Prostate gland (tissue), 2 donors: ENCODE data around the gene ALOXE3. TPM values are rescaled to one million over a fixed set of nuclear protein-coding genes. Genes with fewer than 3 reads are reported as not detected.
A peak's percentile ranks its signal among the peaks of the same experiment; 100 is the strongest.

Experiments used
- DNase-seq: peaks from one replicate; pipeline ENCODE4 v3.0.0-alpha.2; 2019; ENCODE audit warnings: low spot score
- H3K27ac ChIP-seq, 2 donors: fragments of 200-600 bp; sonication (generic); 2 replicates each; pipeline ENCODE4 v1.5.1; 2017 to 2019
- H3K27me3 ChIP-seq: fragments of 200-600 bp; sonication (generic); replicated peaks from 2 replicates; pipeline ENCODE4 v1.5.1; 2019; ENCODE audit not compliant: insufficient read depth
- H3K36me3 ChIP-seq, 2 donors: fragments of 200-600 bp; sonication (generic); 1 replicate in 1 of 2; 2 replicates in 1 of 2; pipeline versions ENCODE4 v1.5.1 to v1.8.1; 2017 to 2019
- H3K4me1 ChIP-seq: fragments of 200-600 bp; sonication (generic); replicated peaks from 2 replicates; pipeline ENCODE4 v1.5.1; 2019
- H3K4me3 ChIP-seq, 2 donors: fragments of 200-600 bp; sonication (generic); 2 replicates each; pipeline ENCODE4 v1.5.1; 2017 to 2019
- H3K9me3 ChIP-seq: fragments of 200-600 bp; sonication (generic); 2 replicates; pipeline ENCODE4 v1.5.1; 2017
- POLR2A ChIP-seq: fragments of 450-650 bp; IDR thresholded peaks from one replicate; pipeline ENCODE4 v1.6.1; 2016; ENCODE audit warnings: antibody characterized with exemption, mild to moderate bottlenecking
- POLR2AphosphoS5 ChIP-seq: sonication (generic); formaldehyde crosslinking; IDR thresholded peaks from one replicate; pipeline ENCODE4 v1.6.1; 2017; ENCODE audit warnings: antibody characterized with exemption
- WGBS: methylation state at CpG from one replicate; pipeline ENCODE4 v1.1.5; 2018; 5-methylcytosine and 5-hydroxymethylcytosine counted together
- intact Hi-C: fragments of 100-400 bp; cut with DNase I; formaldehyde crosslinking; loops from one replicate; pipeline ENCODE4 v1.14.2; 2022
- total RNA-seq, 2 donors: library from RNA; depleted of rRNA; stranded (reverse); fragments of >200 nt; gene quantifications; one replicate each; pipeline ENCODE4 v1.1.0, GENCODE V29; 2016
- TF ChIP-seq, protein P1 (sequence below), 4 experiments: fragments of 200-600 bp in 2 of 4; fragments of 450-650 bp in 2 of 4; sonication (generic) in 2 of 4; IDR thresholded peaks; 1 replicate in 3 of 4; 2 replicates in 1 of 4; pipeline ENCODE4 v1.5.1; 2016 to 2019; ENCODE audit warnings: antibody characterized with exemption in 4 of 4, mild to moderate bottlenecking in 2 of 4, moderate library complexity in 2 of 4

Gene ALOXE3
- total RNA-seq, 2 donors from 2014 or later = 2.4 TPM; not detected in 1

DNA sequence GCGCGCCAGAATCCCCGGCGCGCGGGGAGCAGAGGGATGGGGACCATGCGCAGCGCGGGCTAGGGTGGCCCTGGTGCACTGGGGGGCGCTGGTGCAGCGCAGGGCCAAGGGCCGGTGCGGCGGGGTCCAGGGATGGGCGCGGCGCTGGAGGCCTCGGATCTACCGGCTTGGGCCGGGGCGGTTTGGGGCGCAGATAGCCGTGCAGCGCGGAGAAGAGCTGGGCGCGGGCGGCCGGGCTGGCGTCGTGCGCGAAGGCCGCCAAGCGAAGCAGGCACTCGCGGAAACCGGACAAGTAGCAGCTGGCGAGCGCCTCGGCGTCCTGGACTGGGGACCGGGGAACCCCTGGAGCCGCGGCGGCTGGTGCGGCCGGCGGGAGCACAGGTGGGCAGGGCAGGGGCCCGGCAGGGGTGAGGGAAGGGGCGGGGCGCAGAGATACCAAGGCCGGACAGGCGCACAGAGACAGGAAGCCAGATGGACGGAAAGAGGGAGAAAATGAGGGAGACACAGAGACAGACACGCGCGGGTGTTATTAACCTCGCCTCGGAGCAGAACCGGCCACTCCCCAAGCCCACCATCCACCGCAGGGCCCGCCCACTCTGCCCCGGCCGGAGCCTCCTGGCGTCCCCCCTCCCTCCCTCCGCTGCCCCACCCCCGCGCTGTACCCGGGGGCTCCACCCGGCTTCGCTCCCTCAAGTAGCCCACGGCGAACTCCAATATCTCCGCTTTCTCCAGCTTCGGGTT is 3.5 kb upstream of the ALOXE3 start:
- WGBS = 1% methylated on average over 75 of the region's 76 CpGs
- intact Hi-C loops = loop anchor here (5.0 kb wide), 1 partner anchor 65 kb away; no protein-coding TSS in a partner anchor
- Histone ChIP-seq H3K36me3 (no peaks in the 10 kb centered on the region), H3K4me3 (peak overlapping the region; percentile 29 to 41), H3K4me1 (peaks cover 10% of the 10 kb centered on the region), H3K27ac (peak overlapping the region; percentile 10 to 16), H3K27me3 (no peaks in the 10 kb centered on the region), H3K9me3 (no peaks in the 10 kb centered on the region)
- peak; percentile 24 for DNase-seq
- TF ChIP-seq POLR2A = no peak
- TF ChIP-seq POLR2AphosphoS5 = no peak
- TF ChIP-seq, protein P1, sequence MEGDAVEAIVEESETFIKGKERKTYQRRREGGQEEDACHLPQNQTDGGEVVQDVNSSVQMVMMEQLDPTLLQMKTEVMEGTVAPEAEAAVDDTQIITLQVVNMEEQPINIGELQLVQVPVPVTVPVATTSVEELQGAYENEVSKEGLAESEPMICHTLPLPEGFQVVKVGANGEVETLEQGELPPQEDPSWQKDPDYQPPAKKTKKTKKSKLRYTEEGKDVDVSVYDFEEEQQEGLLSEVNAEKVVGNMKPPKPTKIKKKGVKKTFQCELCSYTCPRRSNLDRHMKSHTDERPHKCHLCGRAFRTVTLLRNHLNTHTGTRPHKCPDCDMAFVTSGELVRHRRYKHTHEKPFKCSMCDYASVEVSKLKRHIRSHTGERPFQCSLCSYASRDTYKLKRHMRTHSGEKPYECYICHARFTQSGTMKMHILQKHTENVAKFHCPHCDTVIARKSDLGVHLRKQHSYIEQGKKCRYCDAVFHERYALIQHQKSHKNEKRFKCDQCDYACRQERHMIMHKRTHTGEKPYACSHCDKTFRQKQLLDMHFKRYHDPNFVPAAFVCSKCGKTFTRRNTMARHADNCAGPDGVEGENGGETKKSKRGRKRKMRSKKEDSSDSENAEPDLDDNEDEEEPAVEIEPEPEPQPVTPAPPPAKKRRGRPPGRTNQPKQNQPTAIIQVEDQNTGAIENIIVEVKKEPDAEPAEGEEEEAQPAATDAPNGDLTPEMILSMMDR (IDR thresholded peaks at IDR 0.05) = peak in 2 of 4 experiments; percentile 45 to 52

DNA sequence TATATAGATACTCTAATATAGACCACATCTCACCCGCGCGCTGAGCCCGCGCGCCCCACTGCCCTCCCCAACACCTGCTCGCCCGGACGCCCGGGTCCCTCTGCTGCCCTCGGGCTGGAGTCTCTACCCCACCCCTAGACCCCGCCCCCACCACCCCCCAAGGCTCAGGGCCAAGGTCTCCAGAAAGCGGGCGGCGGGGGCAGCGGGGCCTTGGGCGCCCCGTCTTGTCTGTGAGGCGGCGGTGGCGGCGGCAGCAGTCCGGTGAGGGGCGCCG is 3.0 kb upstream of the ALOXE3 start:
- no peaks in the 10 kb centered on the region for H3K9me3 ChIP-seq
- H3K4me3 ChIP-seq = peak overlapping the region; percentile 29 to 41
- H3K36me3 ChIP-seq = no peaks in the 10 kb centered on the region
- H3K4me1 ChIP-seq = peaks cover 10% of the 10 kb centered on the region
- DNase-seq = no peak
- peak overlapping the region; percentile 10 to 16 for H3K27ac ChIP-seq
- TF ChIP-seq POLR2AphosphoS5 = no peak
- TF ChIP-seq, protein P1 (IDR thresholded peaks at IDR 0.05) = no peak
- no peak for TF ChIP-seq POLR2A
- H3K27me3 ChIP-seq = no peaks in the 10 kb centered on the region
- under 1% methylated on average over 17 of the region's 25 CpGs for WGBS
- intact Hi-C loops = loop anchor here (5.0 kb wide), 1 partner anchor 66 kb away; no protein-coding TSS in a partner anchor

DNA sequence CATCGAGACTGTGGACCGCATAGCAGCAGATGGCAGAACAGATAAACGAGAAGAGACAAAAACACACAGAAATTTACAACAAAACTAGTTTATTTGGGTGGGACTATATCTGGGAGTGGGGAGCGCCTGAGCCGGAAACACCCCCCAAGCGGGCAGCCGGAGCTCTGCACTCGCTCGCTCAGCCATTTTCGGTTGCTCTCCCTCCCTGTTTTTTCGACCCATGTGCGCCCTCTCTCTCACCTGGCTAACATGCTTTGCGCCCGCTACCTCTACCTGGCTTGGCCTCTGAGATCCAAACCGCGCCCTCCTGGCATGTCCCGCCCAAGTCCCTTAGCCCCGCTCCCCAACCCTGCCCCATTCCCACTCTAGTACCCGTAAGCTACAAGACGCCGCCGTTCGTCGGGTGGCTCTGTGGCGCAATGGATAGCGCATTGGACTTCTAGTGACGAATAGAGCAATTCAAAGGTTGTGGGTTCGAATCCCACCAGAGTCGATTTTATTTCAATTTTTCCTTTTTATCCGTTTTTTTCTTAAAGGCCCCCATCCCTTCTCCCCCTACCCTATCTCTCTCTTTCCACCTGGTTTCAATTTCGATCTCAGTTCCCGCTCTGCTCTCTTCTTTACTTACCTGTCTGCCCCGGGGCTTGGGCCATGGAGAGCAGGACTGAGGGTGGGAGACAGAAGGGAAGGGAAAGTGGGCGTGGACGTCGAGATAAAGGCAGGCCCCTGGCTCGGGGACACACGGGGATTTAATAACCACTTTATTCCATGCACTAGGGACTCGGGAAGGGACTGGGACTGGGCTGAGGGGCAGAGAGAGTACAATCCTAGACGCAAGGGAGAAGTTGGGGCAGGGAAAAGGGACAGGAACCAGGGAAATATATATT is 2.4 kb upstream of the ALOXE3 start:
- Histone ChIP-seq H3K4me1 (peaks cover 10% of the 10 kb centered on the region), H3K36me3 (no peaks in the 10 kb centered on the region), H3K9me3 (no peaks in the 10 kb centered on the region), H3K27ac (peak overlapping the region; percentile 13 to 44), H3K4me3 (peak overlapping the region; percentile 29 to 41), H3K27me3 (no peaks in the 10 kb centered on the region)
- peak; percentile 43 for DNase-seq
- TF ChIP-seq, protein P1 (IDR thresholded peaks at IDR 0.05) = peak in 2 of 4 experiments; percentile 36 to 43
- TF ChIP-seq POLR2AphosphoS5 = no peak
- TF ChIP-seq POLR2A = no peak
- intact Hi-C loops = loop anchor here (5.0 kb wide), 1 partner anchor 67 kb away; no protein-coding TSS in a partner anchor
- under 1% methylated on average over 40 of the region's 40 CpGs for WGBS

DNA sequence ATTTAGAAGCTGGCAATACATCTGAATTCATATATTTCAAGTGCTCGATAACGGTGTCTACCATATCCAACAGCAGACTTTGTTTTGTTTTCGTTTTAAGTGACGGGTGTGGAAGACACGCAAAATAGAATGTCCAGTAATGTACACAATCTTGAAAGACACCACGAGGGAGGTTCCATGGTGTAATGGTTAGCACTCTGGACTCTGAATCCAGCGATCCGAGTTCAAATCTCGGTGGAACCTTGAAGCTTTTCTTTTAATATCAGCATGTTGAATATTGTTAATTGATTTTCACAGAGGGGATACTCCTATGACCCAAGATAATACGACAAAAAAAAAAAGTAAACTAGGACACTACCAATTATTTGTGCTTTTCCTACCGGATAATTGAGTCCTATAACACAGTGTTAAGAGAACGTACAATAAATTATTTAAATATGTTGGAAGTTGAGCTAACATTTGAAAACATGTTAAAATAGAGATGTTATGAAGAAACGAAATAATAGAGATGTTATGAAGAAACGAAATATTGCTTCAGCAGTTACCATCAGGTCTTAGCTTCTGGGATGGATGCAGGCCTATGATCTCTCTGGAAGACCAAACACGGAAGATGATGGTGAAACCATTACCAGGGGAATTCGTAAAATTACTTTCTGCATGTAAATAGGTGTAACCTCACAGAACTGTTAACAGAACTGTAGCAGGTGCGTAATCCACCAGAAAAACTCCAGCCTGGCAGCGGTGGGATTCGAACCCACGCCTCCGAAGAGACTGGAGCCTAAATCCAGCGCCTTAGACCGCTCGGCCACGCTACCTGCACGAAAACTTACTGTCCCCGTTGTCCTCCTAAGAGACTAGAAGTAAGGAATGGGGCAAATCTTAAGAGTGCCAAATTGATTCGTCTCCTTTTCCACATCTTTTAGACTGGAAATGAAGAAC is 1.5 kb upstream of the ALOXE3 start:
- intact Hi-C loops = loop anchor here (2.0 to 5.0 kb wide), 2 partner anchors 67 to 101 kb away; no protein-coding TSS in a partner anchor
- no peaks in the 10 kb centered on the region for H3K27me3 ChIP-seq
- peak; percentile 72 for DNase-seq
- TF ChIP-seq, protein P1 (IDR thresholded peaks at IDR 0.05) = no peak
- TF ChIP-seq POLR2AphosphoS5 = peak; percentile 76
- no peaks in the 10 kb centered on the region for H3K9me3 ChIP-seq
- H3K4me1 ChIP-seq = peaks cover 10% of the 10 kb centered on the region
- H3K36me3 ChIP-seq = no peaks in the 10 kb centered on the region
- peak overlapping the region; percentile 34 to 44 for H3K4me3 ChIP-seq
- 1% methylated on average over 28 of the region's 28 CpGs for WGBS
- peak overlapping the region; percentile 78 to 82 for H3K27ac ChIP-seq
